ENCODE measurements around the gene PIK3IP1.

The PIK3IP1 gene

DNA sequence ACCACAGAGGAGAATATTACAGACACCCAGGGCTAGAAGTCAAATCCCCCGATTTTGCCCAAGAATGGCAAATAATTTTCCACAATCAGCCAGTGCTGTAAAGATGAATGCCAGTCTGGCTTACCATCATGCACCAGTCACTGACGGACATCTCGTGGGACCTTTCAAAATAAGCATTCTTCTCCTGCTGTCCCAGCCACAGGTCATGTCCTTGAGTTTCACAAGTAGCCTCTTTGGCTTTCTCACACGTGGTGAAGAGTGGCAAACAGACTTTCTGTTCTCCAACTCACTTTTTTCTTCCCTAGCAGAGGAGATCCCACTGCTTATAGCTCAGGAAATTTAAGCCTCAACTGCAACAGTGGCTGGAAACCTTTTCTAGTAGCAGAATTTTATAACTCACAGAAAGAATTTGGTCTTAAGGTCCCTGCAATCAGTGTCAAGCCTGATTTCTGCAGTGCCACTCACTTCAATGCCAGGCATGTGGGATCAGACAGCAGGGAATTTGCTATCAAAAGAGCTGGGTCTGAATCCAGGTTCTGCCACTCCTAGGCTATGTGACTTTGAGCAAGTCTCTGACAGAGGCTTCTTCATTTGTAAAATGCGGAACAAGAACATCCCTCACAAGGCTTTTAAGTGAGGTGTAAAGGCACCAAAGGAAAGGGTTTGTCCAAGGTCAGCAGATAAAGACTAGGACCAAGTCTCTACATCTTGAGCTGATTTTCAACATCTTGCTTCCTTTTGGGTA lies 3.6 kb downstream of the PIK3IP1 start:
- TF ChIP-seq, protein P1, sequence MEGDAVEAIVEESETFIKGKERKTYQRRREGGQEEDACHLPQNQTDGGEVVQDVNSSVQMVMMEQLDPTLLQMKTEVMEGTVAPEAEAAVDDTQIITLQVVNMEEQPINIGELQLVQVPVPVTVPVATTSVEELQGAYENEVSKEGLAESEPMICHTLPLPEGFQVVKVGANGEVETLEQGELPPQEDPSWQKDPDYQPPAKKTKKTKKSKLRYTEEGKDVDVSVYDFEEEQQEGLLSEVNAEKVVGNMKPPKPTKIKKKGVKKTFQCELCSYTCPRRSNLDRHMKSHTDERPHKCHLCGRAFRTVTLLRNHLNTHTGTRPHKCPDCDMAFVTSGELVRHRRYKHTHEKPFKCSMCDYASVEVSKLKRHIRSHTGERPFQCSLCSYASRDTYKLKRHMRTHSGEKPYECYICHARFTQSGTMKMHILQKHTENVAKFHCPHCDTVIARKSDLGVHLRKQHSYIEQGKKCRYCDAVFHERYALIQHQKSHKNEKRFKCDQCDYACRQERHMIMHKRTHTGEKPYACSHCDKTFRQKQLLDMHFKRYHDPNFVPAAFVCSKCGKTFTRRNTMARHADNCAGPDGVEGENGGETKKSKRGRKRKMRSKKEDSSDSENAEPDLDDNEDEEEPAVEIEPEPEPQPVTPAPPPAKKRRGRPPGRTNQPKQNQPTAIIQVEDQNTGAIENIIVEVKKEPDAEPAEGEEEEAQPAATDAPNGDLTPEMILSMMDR (conservative IDR thresholded peaks at IDR 0.05; ENCODE audit: low read depth) = no peak
- DNase-seq (ENCODE audit: low spot score) = no peak
- POLR2A ChIA-PET (ENCODE audit: low non-redundant PET) = no interaction called here
- CTCF ChIA-PET = no interaction called here
- H3K27ac ChIP-seq = no peak overlapping the region

GRCh38 chr22:31287818-31288495 lies 4.3 kb downstream of the PIK3IP1 start:
- DNase-seq (ENCODE audit: low spot score) = no peak
- TF ChIP-seq, protein P1 (conservative IDR thresholded peaks at IDR 0.05; ENCODE audit: low read depth) = no peak
- H3K27ac ChIP-seq = no peak overlapping the region
- ChIA-PET POLR2A (ENCODE audit: low non-redundant PET) (no interaction called here), CTCF (no interaction called here)

DNA sequence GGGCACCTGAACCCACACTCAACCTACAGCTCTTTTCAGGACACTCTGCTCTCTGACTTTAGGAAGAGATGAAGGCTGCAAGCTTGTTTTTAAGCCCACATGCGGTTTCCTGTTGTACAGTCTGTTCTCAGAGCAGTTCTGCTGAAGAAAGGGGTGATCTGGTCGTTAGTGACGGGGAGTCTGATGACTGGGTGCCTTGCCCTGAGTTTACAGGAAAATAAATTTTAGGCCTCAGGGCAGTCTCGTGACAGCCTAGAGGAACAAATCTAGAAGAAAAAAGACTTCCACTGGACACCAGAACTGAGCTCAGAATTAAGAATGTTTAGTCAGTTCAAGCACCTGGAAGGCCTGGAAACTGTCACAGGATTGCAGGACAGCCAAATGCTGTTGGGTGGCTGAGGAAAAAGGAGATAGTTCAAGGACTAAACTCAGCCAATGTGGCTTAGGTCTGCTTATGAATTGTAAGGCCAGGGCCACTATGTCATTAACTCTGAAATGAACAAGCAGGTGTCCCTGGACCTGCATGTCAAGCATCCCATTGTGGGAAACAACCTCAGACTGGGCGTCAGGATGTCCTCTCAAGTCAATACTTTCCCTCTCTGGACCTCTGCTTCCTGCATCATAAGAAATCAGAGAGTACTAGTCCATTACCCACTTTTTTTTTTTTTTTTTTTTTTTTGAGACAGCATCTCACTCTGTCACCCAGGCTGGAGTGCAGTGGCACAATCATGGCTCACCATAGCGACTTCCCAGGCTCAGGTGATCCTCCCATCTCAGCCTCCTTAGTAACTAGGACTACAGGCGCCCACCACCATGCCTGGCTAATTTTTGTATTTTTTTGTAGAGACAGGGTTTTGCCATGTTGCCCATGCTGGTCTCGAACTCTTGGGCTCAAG lies 5.7 kb downstream of the PIK3IP1 start:
- DNase-seq (ENCODE audit: low spot score) = no peak
- CTCF ChIA-PET = no interaction called here
- TF ChIP-seq, protein P1 (conservative IDR thresholded peaks at IDR 0.05; ENCODE audit: low read depth) = no peak
- POLR2A ChIA-PET (ENCODE audit: low non-redundant PET) = no interaction called here
- no peak overlapping the region for H3K27ac ChIP-seq

DNA sequence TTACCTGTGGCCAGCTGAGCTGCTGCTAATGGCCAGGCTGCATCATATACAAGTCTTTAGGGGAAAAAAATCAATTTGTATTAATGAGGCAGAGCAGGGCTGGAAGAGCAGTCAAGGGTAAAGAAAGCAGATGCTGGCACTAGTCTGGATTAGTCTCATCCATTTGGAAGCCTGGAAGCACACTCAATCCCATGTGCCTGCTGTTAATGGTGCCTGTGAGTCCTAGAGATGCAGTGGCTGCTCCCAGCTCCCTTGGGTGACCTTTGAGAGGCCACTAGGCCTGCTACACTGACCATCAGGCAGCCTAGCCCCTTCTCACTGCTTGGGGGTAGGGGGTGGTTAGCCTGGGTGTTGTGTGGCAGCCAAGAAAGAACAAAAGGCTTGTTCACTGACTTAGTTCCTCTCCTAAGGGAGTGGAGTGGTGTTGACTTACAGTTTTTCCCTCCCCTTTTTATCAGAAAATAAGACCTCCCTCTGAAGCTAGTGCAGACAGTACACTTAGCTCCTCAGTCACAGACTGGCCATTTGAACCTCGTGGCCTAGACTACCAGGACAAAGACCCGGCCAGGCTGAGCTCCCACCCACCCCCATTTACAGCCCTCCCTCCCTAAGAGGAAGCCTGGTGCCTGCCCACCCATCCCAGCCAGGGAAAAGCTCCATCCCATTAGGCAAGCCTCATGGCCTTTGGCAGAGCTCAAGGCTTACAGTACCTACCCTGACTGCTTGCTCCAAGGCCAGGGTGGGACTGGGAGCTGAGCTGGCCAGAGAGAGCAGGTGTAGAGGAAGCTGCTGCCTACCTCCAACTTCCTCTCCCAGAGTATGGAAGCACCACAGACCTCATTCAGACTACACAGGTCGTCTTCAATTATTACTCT lies 7.8 kb downstream of the PIK3IP1 start:
- CTCF ChIA-PET = no interaction called here
- DNase-seq (ENCODE audit: low spot score) = no peak

GRCh38 chr22:31282748-31283468 lies 9.4 kb downstream of the PIK3IP1 start:
- CTCF ChIA-PET = interaction anchor here (1.0 kb wide), 1 partner anchor 30 kb away, joined by 5 read pairs; no protein-coding TSS in a partner anchor
- TF ChIP-seq, protein P1 (conservative IDR thresholded peaks at IDR 0.05; ENCODE audit: low read depth) = no peak
- peak overlapping the region; percentile 47 for H3K27ac ChIP-seq
- POLR2A ChIA-PET (ENCODE audit: low non-redundant PET) = no interaction called here
- no peak for DNase-seq (ENCODE audit: low spot score)

More for the DNA sequence above, 7.8 kb downstream of the PIK3IP1 start:
- POLR2A ChIA-PET (ENCODE audit: low non-redundant PET) = no interaction called here
- peak overlapping the region; percentile 49 for H3K27ac ChIP-seq
- TF ChIP-seq, protein P1 (conservative IDR thresholded peaks at IDR 0.05; ENCODE audit: low read depth) = no peak

Measured in RWPE1 (cell line).